Measurements from ENCODE around the gene TMEM125.

- TF ChIP-seq CTCF (IDR thresholded peaks at IDR 0.05; ENCODE audit: insufficient read depth, low read depth, low read length), result no peak
- TF ChIP-seq EZH2 (IDR thresholded peaks at IDR 0.05; ENCODE audit: insufficient read depth, low read length), result no peak
These were observed 44.0 kb downstream of the TMEM125 start for GRCh38 chr1:43313771-43314170.
